Measurements from ENCODE around the gene MSTO1.
A peak's percentile ranks its signal among the peaks of the same experiment; 100 is the strongest.

- TF ChIP-seq, protein P1, sequence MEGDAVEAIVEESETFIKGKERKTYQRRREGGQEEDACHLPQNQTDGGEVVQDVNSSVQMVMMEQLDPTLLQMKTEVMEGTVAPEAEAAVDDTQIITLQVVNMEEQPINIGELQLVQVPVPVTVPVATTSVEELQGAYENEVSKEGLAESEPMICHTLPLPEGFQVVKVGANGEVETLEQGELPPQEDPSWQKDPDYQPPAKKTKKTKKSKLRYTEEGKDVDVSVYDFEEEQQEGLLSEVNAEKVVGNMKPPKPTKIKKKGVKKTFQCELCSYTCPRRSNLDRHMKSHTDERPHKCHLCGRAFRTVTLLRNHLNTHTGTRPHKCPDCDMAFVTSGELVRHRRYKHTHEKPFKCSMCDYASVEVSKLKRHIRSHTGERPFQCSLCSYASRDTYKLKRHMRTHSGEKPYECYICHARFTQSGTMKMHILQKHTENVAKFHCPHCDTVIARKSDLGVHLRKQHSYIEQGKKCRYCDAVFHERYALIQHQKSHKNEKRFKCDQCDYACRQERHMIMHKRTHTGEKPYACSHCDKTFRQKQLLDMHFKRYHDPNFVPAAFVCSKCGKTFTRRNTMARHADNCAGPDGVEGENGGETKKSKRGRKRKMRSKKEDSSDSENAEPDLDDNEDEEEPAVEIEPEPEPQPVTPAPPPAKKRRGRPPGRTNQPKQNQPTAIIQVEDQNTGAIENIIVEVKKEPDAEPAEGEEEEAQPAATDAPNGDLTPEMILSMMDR (IDR thresholded peaks at IDR 0.05) = peak in 1 of 3 experiments; percentile 32
- no peak for TF ChIP-seq POLR2A (IDR thresholded peaks at IDR 0.05)
These were observed 38.5 kb downstream of the MSTO1 start for GRCh38 chr1:155648207-155649147.
